Measurements from ENCODE around the gene CLK2. TPM values are rescaled to one million over a fixed set of nuclear protein-coding genes. Genes with fewer than 3 reads are reported as not detected.

CLK2 gene
- total and polyA plus RNA-seq, 2 of the 13 experiments (the other 11 are each of a cell fraction or from before 2014, with no cell fraction given), result 20.1 to 73.5 TPM

GRCh38 chr1:155300553-155301329 is 27.4 kb upstream of the CLK2 start (continued):
- TF ChIP-seq, protein P1, sequence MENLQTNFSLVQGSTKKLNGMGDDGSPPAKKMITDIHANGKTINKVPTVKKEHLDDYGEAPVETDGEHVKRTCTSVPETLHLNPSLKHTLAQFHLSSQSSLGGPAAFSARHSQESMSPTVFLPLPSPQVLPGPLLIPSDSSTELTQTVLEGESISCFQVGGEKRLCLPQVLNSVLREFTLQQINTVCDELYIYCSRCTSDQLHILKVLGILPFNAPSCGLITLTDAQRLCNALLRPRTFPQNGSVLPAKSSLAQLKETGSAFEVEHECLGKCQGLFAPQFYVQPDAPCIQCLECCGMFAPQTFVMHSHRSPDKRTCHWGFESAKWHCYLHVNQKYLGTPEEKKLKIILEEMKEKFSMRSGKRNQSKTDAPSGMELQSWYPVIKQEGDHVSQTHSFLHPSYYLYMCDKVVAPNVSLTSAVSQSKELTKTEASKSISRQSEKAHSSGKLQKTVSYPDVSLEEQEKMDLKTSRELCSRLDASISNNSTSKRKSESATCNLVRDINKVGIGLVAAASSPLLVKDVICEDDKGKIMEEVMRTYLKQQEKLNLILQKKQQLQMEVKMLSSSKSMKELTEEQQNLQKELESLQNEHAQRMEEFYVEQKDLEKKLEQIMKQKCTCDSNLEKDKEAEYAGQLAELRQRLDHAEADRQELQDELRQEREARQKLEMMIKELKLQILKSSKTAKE (CRISPR knock-in tag; IDR thresholded peaks at IDR 0.05; ENCODE audit: borderline replicate concordance), result peak; percentile 50; the same call in 1 of the 2 replicates
- no peak for TF ChIP-seq ZNF253 (CRISPR knock-in tag; IDR thresholded peaks at IDR 0.05; ENCODE audit: borderline replicate concordance)
- TF ChIP-seq ZNF619 (CRISPR knock-in tag; IDR thresholded peaks at IDR 0.05), result no peak; the same call in 1 of the 2 replicates
- TF ChIP-seq ZNF496 (CRISPR knock-in tag; IDR thresholded peaks at IDR 0.05; ENCODE audit: insufficient replicate concordance), result no peak
- peak; percentile 99 for TF ChIP-seq ZFX (CRISPR knock-in tag; IDR thresholded peaks at IDR 0.05; ENCODE audit: low read depth)
- no peak for TF ChIP-seq ZNF367 (CRISPR knock-in tag; IDR thresholded peaks at IDR 0.05; ENCODE audit: borderline replicate concordance)
- TF ChIP-seq, protein P2, sequence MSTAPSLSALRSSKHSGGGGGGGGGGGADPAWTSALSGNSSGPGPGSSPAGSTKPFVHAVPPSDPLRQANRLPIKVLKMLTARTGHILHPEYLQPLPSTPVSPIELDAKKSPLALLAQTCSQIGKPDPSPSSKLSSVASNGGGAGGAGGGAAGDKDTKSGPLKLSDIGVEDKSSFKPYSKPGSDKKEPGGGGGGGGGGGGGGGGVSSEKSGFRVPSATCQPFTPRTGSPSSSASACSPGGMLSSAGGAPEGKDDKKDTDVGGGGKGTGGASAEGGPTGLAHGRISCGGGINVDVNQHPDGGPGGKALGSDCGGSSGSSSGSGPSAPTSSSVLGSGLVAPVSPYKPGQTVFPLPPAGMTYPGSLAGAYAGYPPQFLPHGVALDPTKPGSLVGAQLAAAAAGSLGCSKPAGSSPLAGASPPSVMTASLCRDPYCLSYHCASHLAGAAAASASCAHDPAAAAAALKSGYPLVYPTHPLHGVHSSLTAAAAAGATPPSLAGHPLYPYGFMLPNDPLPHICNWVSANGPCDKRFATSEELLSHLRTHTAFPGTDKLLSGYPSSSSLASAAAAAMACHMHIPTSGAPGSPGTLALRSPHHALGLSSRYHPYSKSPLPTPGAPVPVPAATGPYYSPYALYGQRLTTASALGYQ (CRISPR knock-in tag; IDR thresholded peaks at IDR 0.05), result 0 out of 2 replicates have a peak, but pooled peaks have one; percentile 60
- no peak for TF ChIP-seq ZNF180 (CRISPR knock-in tag; IDR thresholded peaks at IDR 0.05; ENCODE audit: borderline replicate concordance, low read depth)
- peak; percentile 65 for TF ChIP-seq RARA (CRISPR knock-in tag; IDR thresholded peaks at IDR 0.05)
- peak; percentile 91 for TF ChIP-seq HDAC2 (CRISPR knock-in tag; IDR thresholded peaks at IDR 0.05)
- no peak for TF ChIP-seq NFE2L2 (IDR thresholded peaks at IDR 0.05; ENCODE audit: low read length)
- no peak for TF ChIP-seq ZFP62 (CRISPR knock-in tag; IDR thresholded peaks at IDR 0.05)
- TF ChIP-seq HHEX (CRISPR knock-in tag; IDR thresholded peaks at IDR 0.05), result no peak
- no peak for TF ChIP-seq ZNF383 (CRISPR knock-in tag; IDR thresholded peaks at IDR 0.05; ENCODE audit: borderline replicate concordance)
- TF ChIP-seq EP300 (IDR thresholded peaks at IDR 0.05; ENCODE audit: low read depth in 2 of 2, low read length in 2 of 2), result peak in 1 of 2 experiments; percentile 70; a peak in 2 of 4 replicates
- TF ChIP-seq EP300 (CRISPR knock-in tag; IDR thresholded peaks at IDR 0.05; ENCODE audit: borderline replicate concordance), result peak; percentile 63
- TF ChIP-seq ZNF510 (CRISPR knock-in tag; IDR thresholded peaks at IDR 0.05; ENCODE audit: low read depth), result 0 out of 2 replicates have a peak, but pooled peaks have one; percentile 73
- no peak for TF ChIP-seq SRSF1 (optimal IDR thresholded peaks at IDR 0.05; ENCODE audit: low read depth, low read length)
- TF ChIP-seq ZNF720 (CRISPR knock-in tag; IDR thresholded peaks at IDR 0.05), result no peak
- peak; percentile 49; the same call in 1 of the 2 replicates for TF ChIP-seq ZNF768 (CRISPR knock-in tag; IDR thresholded peaks at IDR 0.05)
- TF ChIP-seq FLYWCH1 (CRISPR knock-in tag; IDR thresholded peaks at IDR 0.05), result no peak
- peak; percentile 57 for TF ChIP-seq ASH2L (IDR thresholded peaks at IDR 0.05; ENCODE audit: insufficient read length, low read depth, low read length)
- TF ChIP-seq, protein P3, sequence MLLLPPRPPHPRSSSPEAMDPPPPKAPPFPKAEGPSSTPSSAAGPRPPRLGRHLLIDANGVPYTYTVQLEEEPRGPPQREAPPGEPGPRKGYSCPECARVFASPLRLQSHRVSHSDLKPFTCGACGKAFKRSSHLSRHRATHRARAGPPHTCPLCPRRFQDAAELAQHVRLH (CRISPR knock-in tag; IDR thresholded peaks at IDR 0.05; ENCODE audit: borderline replicate concordance, low read depth), result peak; percentile 88; the same call in 1 of the 2 replicates
- no peak for TF ChIP-seq U2AF2 (IDR thresholded peaks at IDR 0.05; ENCODE audit: low read depth, low read length)
- TF ChIP-seq FOXO1 (CRISPR knock-in tag; IDR thresholded peaks at IDR 0.05), result peak; percentile 80
- no peak for TF ChIP-seq RBAK (CRISPR knock-in tag; IDR thresholded peaks at IDR 0.05)
- peak; percentile 88 for TF ChIP-seq IRF2 (CRISPR knock-in tag; IDR thresholded peaks at IDR 0.05)

Measured in HepG2 (cell line).